Esophagus mucosa (tissue), 1 donor: ENCODE data around the gene NLRC5. TPM values are rescaled to one million over a fixed set of nuclear protein-coding genes. Genes with fewer than 3 reads are reported as not detected.
"Not testable (repeated sequence)": the region's sequence is repeated elsewhere in the genome, so short reads cannot be mapped to it uniquely, and the experiment has no call there.

Experiments
- ATAC-seq: fragments of 200-7000 bp; cut with Tn5 transposase; one replicate; pipeline ENCODE4 v1.9.1; 2020
- total RNA-seq: library from RNA; stranded (reverse); gene quantifications from one replicate; pipeline ENCODE4 v1.2.4, GENCODE V29; 2023
- donor health status: DM: yes; HTN: yes; CAD: no.

Gene NLRC5
- total RNA-seq, 1 donor from 2014 or later, result 13.0 TPM

- ATAC-seq, result no peak
Measured at GRCh38 chr16:57107321-57107922, 118.1 kb downstream of the NLRC5 start.

- no peak for ATAC-seq
Measured at GRCh38 chr16:57108432-57108831, 119.1 kb downstream of the NLRC5 start.

- not testable (repeated sequence) for ATAC-seq
Measured at GRCh38 chr16:57109259-57110105, 120.1 kb downstream of the NLRC5 start.

- ATAC-seq, result no peak
Measured at GRCh38 chr16:57110937-57111336, 121.6 kb downstream of the NLRC5 start.

- no peak for ATAC-seq
Measured at GRCh38 chr16:57111420-57111819, 122.1 kb downstream of the NLRC5 start.

- ATAC-seq, result peak; percentile 8
Measured at GRCh38 chr16:57112403-57113041, 123.2 kb downstream of the NLRC5 start.

- ATAC-seq, result no peak
Measured at GRCh38 chr16:57113042-57113453, 123.7 kb downstream of the NLRC5 start.

GRCh38 chr16:57113664-57114063 is 124.3 kb downstream of the NLRC5 start:
- ATAC-seq, result no peak

GRCh38 chr16:57115168-57115513 is 125.8 kb downstream of the NLRC5 start:
- ATAC-seq, result no peak

- ATAC-seq, result no peak
Measured at GRCh38 chr16:57115514-57116182, 126.3 kb downstream of the NLRC5 start.

GRCh38 chr16:57118461-57119084 is 129.2 kb downstream of the NLRC5 start:
- no peak for ATAC-seq

- ATAC-seq, result no peak
Measured at GRCh38 chr16:57123216-57123973, 134.0 kb downstream of the NLRC5 start.

GRCh38 chr16:57123974-57124674 is 134.8 kb downstream of the NLRC5 start:
- no peak for ATAC-seq

- no peak for ATAC-seq
Measured at GRCh38 chr16:57125376-57125775, 136.0 kb downstream of the NLRC5 start.

GRCh38 chr16:57125969-57126368 is 136.6 kb downstream of the NLRC5 start:
- no peak for ATAC-seq

- ATAC-seq, result no peak
Measured at GRCh38 chr16:57126411-57126810, 137.1 kb downstream of the NLRC5 start.

- ATAC-seq, result no peak
Measured at GRCh38 chr16:57127037-57127763, 137.8 kb downstream of the NLRC5 start.

- no peak for ATAC-seq
Measured at GRCh38 chr16:57127836-57128235, 138.5 kb downstream of the NLRC5 start.

- ATAC-seq, result no peak
Measured at GRCh38 chr16:57128771-57129389, 139.5 kb downstream of the NLRC5 start.

GRCh38 chr16:57130950-57131321 is 141.6 kb downstream of the NLRC5 start:
- ATAC-seq, result no peak
